ENCODE data around the gene ADPRHL1. TPM values are rescaled to one million over a fixed set of nuclear protein-coding genes. Genes with fewer than 3 reads are reported as not detected.

ADPRHL1 gene
- total RNA-seq, 1 experiment from 2014 or later, result 2.7 TPM

DNA sequence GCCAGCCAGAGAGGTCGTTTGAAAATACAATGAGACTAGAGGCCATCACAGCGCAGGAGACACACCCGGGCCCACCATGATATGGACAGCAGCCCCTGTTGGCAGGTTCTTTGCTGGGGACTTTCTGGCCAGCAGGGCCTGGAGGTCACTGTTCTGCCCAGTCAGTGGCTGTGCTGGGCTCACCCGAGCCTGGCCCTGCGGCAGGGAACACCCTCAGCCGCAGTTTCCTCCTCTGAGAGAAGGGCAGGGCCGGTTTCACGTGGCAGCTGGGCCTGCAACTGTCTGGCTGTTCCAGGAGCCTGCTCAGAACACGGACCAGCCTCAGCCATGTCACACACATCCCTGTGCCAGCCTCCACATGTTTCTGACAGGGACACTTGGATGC is 39.4 kb downstream of the ADPRHL1 start:
- Histone ChIP-seq H3K27me3 (ENCODE audit: insufficient read depth, low read length) (no peaks in the 10 kb centered on the region), H3K9me3 (ENCODE audit: control insufficient read depth, low read depth, low read length) (no peaks in the 10 kb centered on the region), H3K23ac (ENCODE audit: insufficient read length, low read depth, low read length) (no peak overlapping the region), H3K27ac (ENCODE audit: insufficient read length, low read depth, low read length) (no peak overlapping the region), H2BK15ac (ENCODE audit: low read depth, low read length) (no peak overlapping the region), H2BK5ac (ENCODE audit: insufficient read length, low read length) (no peak overlapping the region), H3K14ac (ENCODE audit: insufficient read depth, low read length) (no peak overlapping the region; the same call in 1 of the 2 replicates), H3K56ac (ENCODE audit: insufficient read length, low read depth, low read length) (no peak overlapping the region), H3K4me1 (ENCODE audit: insufficient read depth, low read length) (no peaks in the 10 kb centered on the region), H2AFZ (ENCODE audit: low read length) (no peak overlapping the region), H2AK5ac (ENCODE audit: insufficient read length, low read length) (no peak overlapping the region), H3K79me1 (ENCODE audit: insufficient read depth, low read depth, low read length, poor library complexity, severe bottlenecking) (no peaks in the 10 kb centered on the region), H4K5ac (ENCODE audit: insufficient read length, low read depth, low read length) (no peak overlapping the region), H4K8ac (replicated peaks; ENCODE audit: insufficient read length, low read depth, low read length) (no peak overlapping the region), H3T11ph (ENCODE audit: low read length) (no peak overlapping the region), H4K91ac (ENCODE audit: insufficient read length, low read depth, low read length) (no peak overlapping the region), H3K79me2 (ENCODE audit: insufficient read depth, low read length) (no peaks in the 10 kb centered on the region), H3K9ac (ENCODE audit: extremely low read depth, insufficient read length, low read length) (no peak overlapping the region), H2BK20ac (ENCODE audit: low read depth, low read length, poor library complexity, severe bottlenecking) (no peak overlapping the region), H2BK120ac (ENCODE audit: low read depth, low read length, poor library complexity, severe bottlenecking) (no peak overlapping the region), H3K18ac (ENCODE audit: insufficient read length, low read depth, low read length) (peak overlapping the region; percentile 21), H3K23me2 (ENCODE audit: insufficient read length, low read depth, low read length, poor library complexity, severe bottlenecking) (no peaks in the 10 kb centered on the region), H3K4me2 (ENCODE audit: insufficient read depth, insufficient read length, low read length) (no peak overlapping the region), H4K20me1 (ENCODE audit: control insufficient read depth, insufficient read depth, insufficient read length) (no peaks in the 10 kb centered on the region), H2BK12ac (ENCODE audit: insufficient read length, low read depth, low read length) (no peak overlapping the region), H3K4ac (ENCODE audit: low read depth, low read length) (no peak overlapping the region)
- Mint-ChIP-seq H3K9me3 (peaks cover 2 to 4% of the 10 kb centered on the region in 2 experiments; a peak in 4 of 5 replicates), H3K36me3 (ENCODE audit: insufficient read depth in 1 of 3, low read depth in 3 of 3) (peaks cover 2 to 5% (median 2%) of the 10 kb centered on the region in 3 experiments; a peak in 4 of 7 replicates), H3K4me1 (0 out of 4 replicates have a peak, but pooled peaks cover 0 to 9% of the 10 kb centered on the region in 2 experiments), H3K27me3 (ENCODE audit: low read depth) (peaks cover 6% of the 10 kb centered on the region), H3K4me3 (no peak overlapping the region), H3K27ac (no peak overlapping the region; a peak in 1 of 7 replicates)
- no CpG with 5 or more reads among the region's 9 CpGs for WGBS (ENCODE audit: extremely low coverage, insufficient read length, low lambda C conversion rate)
- TF ChIP-seq, protein P1, sequence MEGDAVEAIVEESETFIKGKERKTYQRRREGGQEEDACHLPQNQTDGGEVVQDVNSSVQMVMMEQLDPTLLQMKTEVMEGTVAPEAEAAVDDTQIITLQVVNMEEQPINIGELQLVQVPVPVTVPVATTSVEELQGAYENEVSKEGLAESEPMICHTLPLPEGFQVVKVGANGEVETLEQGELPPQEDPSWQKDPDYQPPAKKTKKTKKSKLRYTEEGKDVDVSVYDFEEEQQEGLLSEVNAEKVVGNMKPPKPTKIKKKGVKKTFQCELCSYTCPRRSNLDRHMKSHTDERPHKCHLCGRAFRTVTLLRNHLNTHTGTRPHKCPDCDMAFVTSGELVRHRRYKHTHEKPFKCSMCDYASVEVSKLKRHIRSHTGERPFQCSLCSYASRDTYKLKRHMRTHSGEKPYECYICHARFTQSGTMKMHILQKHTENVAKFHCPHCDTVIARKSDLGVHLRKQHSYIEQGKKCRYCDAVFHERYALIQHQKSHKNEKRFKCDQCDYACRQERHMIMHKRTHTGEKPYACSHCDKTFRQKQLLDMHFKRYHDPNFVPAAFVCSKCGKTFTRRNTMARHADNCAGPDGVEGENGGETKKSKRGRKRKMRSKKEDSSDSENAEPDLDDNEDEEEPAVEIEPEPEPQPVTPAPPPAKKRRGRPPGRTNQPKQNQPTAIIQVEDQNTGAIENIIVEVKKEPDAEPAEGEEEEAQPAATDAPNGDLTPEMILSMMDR (conservative IDR thresholded peaks at IDR 0.05), result no peak
- no peak for DNase-seq
